GM15510 (cell line): ENCODE measurements around the gene RHOBTB3.
A peak's percentile ranks its signal among the peaks of the same experiment; 100 is the strongest.

Experiments
- POLR2A ChIP-seq: IDR thresholded peaks from 3 replicates; pipeline ENCODE4 v1.6.1; 2011; ENCODE audit warnings: borderline replicate concordance; ENCODE audit not compliant: insufficient read length; ENCODE audit errors: extremely low read depth

Gene RHOBTB3

GRCh38 chr5:95815155-95815729 is 84.1 kb downstream of the RHOBTB3 start:
- TF ChIP-seq POLR2A, result no peak

- TF ChIP-seq POLR2A, result no peak
Observed at GRCh38 chr5:95816341-95816740, 85.2 kb downstream of the RHOBTB3 start.

- no peak for TF ChIP-seq POLR2A
Observed at GRCh38 chr5:95816776-95817175, 85.6 kb downstream of the RHOBTB3 start.

- no peak for TF ChIP-seq POLR2A
Observed at GRCh38 chr5:95817430-95817829, 86.3 kb downstream of the RHOBTB3 start.

- no peak for TF ChIP-seq POLR2A
Observed at GRCh38 chr5:95818181-95819147, 87.3 kb downstream of the RHOBTB3 start.

- no peak for TF ChIP-seq POLR2A
Observed at GRCh38 chr5:95821110-95822021, 90.2 kb downstream of the RHOBTB3 start.

- no peak for TF ChIP-seq POLR2A
Observed at GRCh38 chr5:95822043-95822541, 91.0 kb downstream of the RHOBTB3 start.

GRCh38 chr5:95822542-95823181 is 91.5 kb downstream of the RHOBTB3 start, which contains the start of gene GLRX:
TSS of gene GLRX (minus strand) at chr5:95822726. CDS start at chr5:95822662, 64 bp downstream.
- peak; percentile 81 for TF ChIP-seq POLR2A

GRCh38 chr5:95823218-95823737 is 92.1 kb downstream of the RHOBTB3 start:
- no peak for TF ChIP-seq POLR2A

GRCh38 chr5:95823738-95824609 is 92.8 kb downstream of the RHOBTB3 start:
- TF ChIP-seq POLR2A, result peak; percentile 42

- TF ChIP-seq POLR2A, result no peak
Observed at GRCh38 chr5:95824747-95825146, 93.6 kb downstream of the RHOBTB3 start.

- TF ChIP-seq POLR2A, result no peak
Observed at GRCh38 chr5:95825495-95825894, 94.4 kb downstream of the RHOBTB3 start.
